ENCODE data around the gene SFXN5.
"Not testable (repeated sequence)": the region's sequence is repeated elsewhere in the genome, so short reads cannot be mapped to it uniquely, and the experiment has no call there.

Gene SFXN5
- total RNA-seq = 5.4 to 11.6 (median 7.0) reads per million in 4 donors

- peak; percentile 88 to 93 (median 89) for DNase-seq
Measured at GRCh38 chr2:73071360-73072128, at the start of gene SFXN5. Gene SFXN5 (minus strand): TSS chr2:73071712. CDS start chr2:73071705, 7 bp downstream.

- DNase-seq = not testable (repeated sequence)
Measured at GRCh38 chr2:73119611-73120239, 48.2 kb upstream of the SFXN5 start.

- no peak for DNase-seq
Measured at GRCh38 chr2:73117441-73117840, 45.9 kb upstream of the SFXN5 start.

GRCh38 chr2:73116182-73116960 is 44.9 kb upstream of the SFXN5 start:
- no peak for DNase-seq

- DNase-seq = no peak
Measured at GRCh38 chr2:73114273-73114867, 42.9 kb upstream of the SFXN5 start.

GRCh38 chr2:73112913-73113854 is 41.7 kb upstream of the SFXN5 start, which contains the start of gene RAB11FIP5:
Gene RAB11FIP5 (minus strand): TSS chr2:73112948. CDS start chr2:73112777, 171 bp downstream.
- peak; percentile 70 to 79 (median 76) for DNase-seq

GRCh38 chr2:73112026-73112912 is 40.8 kb upstream of the SFXN5 start:
- DNase-seq = peak in 1 of 5 donors; percentile 43

GRCh38 chr2:73111073-73112025 is 39.8 kb upstream of the SFXN5 start:
- DNase-seq = peak in 1 of 5 donors; percentile 9

- no peak for DNase-seq
Measured at GRCh38 chr2:73110168-73111072, 38.9 kb upstream of the SFXN5 start.

GRCh38 chr2:73109431-73110167 is 38.1 kb upstream of the SFXN5 start:
- DNase-seq = no peak

- peak in 1 of 5 donors; percentile 64 for DNase-seq
Measured at GRCh38 chr2:73107211-73107926, 35.9 kb upstream of the SFXN5 start.

- DNase-seq = no peak
Measured at GRCh38 chr2:73106791-73107190, 35.3 kb upstream of the SFXN5 start.

GRCh38 chr2:73105511-73105971 is 34.0 kb upstream of the SFXN5 start:
- DNase-seq = no peak

GRCh38 chr2:73104933-73105332 is 33.4 kb upstream of the SFXN5 start:
- no peak for DNase-seq

- DNase-seq = no peak
Measured at GRCh38 chr2:73103018-73103542, 31.6 kb upstream of the SFXN5 start.

- DNase-seq = no peak
Measured at GRCh38 chr2:73101626-73102256, 30.2 kb upstream of the SFXN5 start.
